WERI-Rb-1 (cell line): ENCODE results near the gene HELLS.
A peak's percentile ranks its signal among the peaks of the same experiment; 100 is the strongest.

Experiments
- DNase-seq: peaks from one replicate; pipeline ENCODE4 v3.0.0-alpha.2; 2020
- H3K27ac ChIP-seq: fragments of 250-450 bp; sonication (Bioruptor Pico); 2 replicates; pipeline ENCODE4 v1.5.1; 2020; ENCODE audit warnings: mild to moderate bottlenecking, moderate library complexity
- H3K27me3 ChIP-seq: fragments of 250-450 bp; sonication (Bioruptor Pico); 2 replicates; pipeline ENCODE4 v1.5.1; 2021; ENCODE audit warnings: mild to moderate bottlenecking, low read depth, moderate library complexity; ENCODE audit not compliant: insufficient read depth, severe bottlenecking
- H3K36me3 ChIP-seq: fragments of 250-450 bp; sonication (Bioruptor Pico); 2 replicates; pipeline ENCODE4 v1.5.1; 2020; ENCODE audit warnings: mild to moderate bottlenecking, moderate library complexity
- H3K4me3 ChIP-seq: 2 replicates; pipeline ENCODE4 v1.5.1; 2011; ENCODE audit warnings: low read depth, mild to moderate bottlenecking, control low read depth, low read length
- H3K9me3 ChIP-seq: fragments of 250-450 bp; sonication (Bioruptor Pico); 2 replicates; pipeline ENCODE4 v1.5.1; 2021; ENCODE audit warnings: mild to moderate bottlenecking, moderate library complexity; ENCODE audit not compliant: severe bottlenecking
- CTCF ChIP-seq: IDR thresholded peaks from 2 replicates; pipeline ENCODE4 v1.5.1; 2011; ENCODE audit warnings: low read depth, mild to moderate bottlenecking, control low read depth, inconsistent platforms, low read length

The HELLS gene

GRCh38 chr10:94545391-94546048 lies at the start of gene HELLS:
Gene HELLS (plus strand): TSS chr10:94545788. CDS start chr10:94545922, 134 bp downstream.
- Histone ChIP-seq H3K9me3 (no peaks in the 10 kb centered on the region), H3K4me3 (peak within 1 kb of the TSS; percentile 94), H3K27me3 (no peaks in the 10 kb centered on the region), H3K36me3 (peaks cover 46% of the 10 kb centered on the region), H3K27ac (peak within 1 kb of the TSS; percentile 98)
- peak; percentile 89 for DNase-seq
- TF ChIP-seq CTCF: no peak

- H3K27me3 ChIP-seq: no peaks in the 10 kb centered on the region
- H3K4me3 ChIP-seq: no peak overlapping the region
- TF ChIP-seq CTCF: no peak
- no peaks in the 10 kb centered on the region for H3K9me3 ChIP-seq
- H3K36me3 ChIP-seq: no peaks in the 10 kb centered on the region
- no peak overlapping the region for H3K27ac ChIP-seq
- DNase-seq: no peak
These were observed 49.6 kb upstream of the HELLS start for GRCh38 chr10:94496010-94496409.

GRCh38 chr10:94496646-94497045 lies 48.9 kb upstream of the HELLS start:
- no peaks in the 10 kb centered on the region; the same call in 1 of the 2 replicates for H3K36me3 ChIP-seq
- H3K27ac ChIP-seq: no peak overlapping the region
- H3K4me3 ChIP-seq: no peak overlapping the region
- TF ChIP-seq CTCF: no peak
- no peaks in the 10 kb centered on the region for H3K9me3 ChIP-seq
- DNase-seq: no peak
- no peaks in the 10 kb centered on the region for H3K27me3 ChIP-seq

- Histone ChIP-seq H3K36me3 (no peaks in the 10 kb centered on the region; the same call in 1 of the 2 replicates), H3K9me3 (no peaks in the 10 kb centered on the region), H3K27ac (no peak overlapping the region), H3K4me3 (no peak overlapping the region), H3K27me3 (no peaks in the 10 kb centered on the region)
- peak; percentile 47 for TF ChIP-seq CTCF
- DNase-seq: peak; percentile 15
These were observed 45.5 kb upstream of the HELLS start for GRCh38 chr10:94500063-94500462.

- no peaks in the 10 kb centered on the region for H3K27me3 ChIP-seq
- no peak for DNase-seq
- H3K9me3 ChIP-seq: no peaks in the 10 kb centered on the region
- no peak for TF ChIP-seq CTCF
- H3K36me3 ChIP-seq: no peaks in the 10 kb centered on the region
- no peak overlapping the region for H3K27ac ChIP-seq
- H3K4me3 ChIP-seq: no peak overlapping the region
These were observed 24.0 kb upstream of the HELLS start for GRCh38 chr10:94521276-94522250.
